Smooth muscle cell (in vitro differentiated cells): Measurements from ENCODE around the gene CCDC197. TPM values are rescaled to one million over a fixed set of nuclear protein-coding genes. Genes with fewer than 3 reads are reported as not detected.

Experiments used
- DNase-seq: peaks from one replicate; lab custom pipeline; 2025; ENCODE audit not compliant: unreplicated experiment; lab: John Stamatoyannopoulos, UW
- H2AFZ ChIP-seq: fragments of 200-600 bp; sonication (generic); 2 replicates; pipeline ENCODE4 v1.6.0; 2016; ENCODE audit warnings: antibody characterized with exemption, low read depth, mild to moderate bottlenecking
- H3F3A ChIP-seq: fragments of 200-600 bp; sonication (generic); 2 replicates; pipeline ENCODE4 v1.6.0; 2017; ENCODE audit warnings: antibody characterized with exemption, low read depth
- H3K27ac ChIP-seq: fragments of 200-600 bp; sonication (generic); 2 replicates; pipeline ENCODE4 v1.5.1; 2016; ENCODE audit warnings: low read depth, mild to moderate bottlenecking
- H3K27me3 ChIP-seq: fragments of 200-600 bp; sonication (generic); 2 replicates; pipeline ENCODE4 v1.6.1; 2016; ENCODE audit warnings: low read depth, mild to moderate bottlenecking
- H3K36me3 ChIP-seq: fragments of 200-600 bp; sonication (generic); 2 replicates; pipeline ENCODE4 v1.5.1; 2016; ENCODE audit warnings: low read depth
- H3K4me1 ChIP-seq: fragments of 200-600 bp; sonication (generic); 2 replicates; pipeline ENCODE4 v1.5.1; 2016; ENCODE audit warnings: low read depth
- H3K4me2 ChIP-seq: fragments of 200-600 bp; sonication (generic); 2 replicates; pipeline ENCODE4 v1.6.0; 2016; ENCODE audit warnings: mild to moderate bottlenecking
- H3K4me3 ChIP-seq: fragments of 200-600 bp; sonication (generic); 2 replicates; pipeline ENCODE4 v1.5.1; 2016; ENCODE audit warnings: mild to moderate bottlenecking
- H3K79me2 ChIP-seq: fragments of 200-600 bp; sonication (generic); 2 replicates; pipeline ENCODE4 v1.6.0; 2016; ENCODE audit warnings: low read depth, mild to moderate bottlenecking
- H3K9ac ChIP-seq: fragments of 200-600 bp; sonication (generic); 2 replicates; pipeline ENCODE4 v1.6.0; 2016; ENCODE audit warnings: low read depth
- H3K9me3 ChIP-seq: fragments of 200-600 bp; sonication (generic); replicated peaks from 2 replicates; pipeline ENCODE4 v1.5.1; 2016; ENCODE audit warnings: low read depth
- H4K20me1 ChIP-seq: fragments of 200-600 bp; sonication (generic); 2 replicates; pipeline ENCODE4 v1.6.0; 2016; ENCODE audit warnings: low read depth
- CTCF ChIP-seq: fragments of 200-600 bp; sonication (generic); IDR thresholded peaks from 2 replicates; pipeline ENCODE4 v1.5.1; 2017; ENCODE audit warnings: borderline replicate concordance, mild to moderate bottlenecking, antibody characterized with exemption; ENCODE audit not compliant: insufficient read depth, poor library complexity, severe bottlenecking
- WGBS: methylation state at CpG from one replicate; pipeline ENCODE4 v1.1.7; 2016; ENCODE audit warnings: low lambda C conversion rate; 5-methylcytosine and 5-hydroxymethylcytosine counted together
- polyA plus RNA-seq: library from polyadenylated mRNA; unstranded; fragments of >200 nt; fragmentation: Nextera tagmentation; extraction: Ambion mirVana; gene quantifications from 2 replicates; pipeline ENCODE4 v1.2.1, GENCODE V29; 2016
- total RNA-seq: library from RNA; depleted of rRNA; stranded (reverse); fragments of >200 nt; gene quantifications from 2 replicates; pipeline ENCODE4 v1.2.3, GENCODE V29; 2014

Gene CCDC197
- total and polyA plus RNA-seq, 2 experiments from 2014 or later = not detected

DNA sequence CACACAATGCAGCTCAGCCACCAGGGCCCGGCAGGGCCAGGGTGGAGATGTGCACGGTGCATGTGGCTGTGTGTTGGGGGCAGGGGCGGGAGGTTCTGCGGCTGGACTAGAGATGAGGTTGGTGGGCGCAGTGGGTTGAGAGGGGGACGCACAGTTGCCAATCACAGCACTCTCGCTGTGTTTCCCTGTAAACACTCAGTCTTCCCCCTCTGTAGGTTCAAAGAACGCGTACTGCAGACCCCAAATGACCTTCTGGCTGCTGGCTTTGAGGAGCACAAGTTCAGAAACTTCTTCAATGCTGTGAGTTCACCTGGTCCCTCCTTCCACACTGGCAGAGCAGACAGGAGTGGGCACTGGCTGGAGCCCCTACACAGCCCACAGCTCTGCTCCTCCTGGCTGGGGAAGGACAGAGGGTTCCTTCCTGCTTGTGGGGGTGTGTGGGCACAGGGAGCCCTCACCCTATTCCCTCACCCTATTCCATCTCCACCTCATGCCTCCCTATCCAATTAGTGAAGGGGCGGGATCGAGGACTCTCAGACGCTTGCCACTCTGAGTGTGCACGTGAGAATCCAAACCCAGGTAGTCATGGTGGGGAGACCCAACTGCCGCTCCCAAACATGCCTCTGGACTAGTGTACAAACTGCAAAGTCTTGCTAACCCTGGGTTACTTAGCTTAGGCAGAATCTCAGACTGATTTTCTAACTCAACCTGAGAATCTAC lies 46.8 kb downstream of the CCDC197 start:
- Histone ChIP-seq H4K20me1 (no peaks in the 10 kb centered on the region), H3F3A (no peaks in the 10 kb centered on the region), H2AFZ (no peak overlapping the region), H3K9ac (no peak overlapping the region), H3K27ac (no peak overlapping the region), H3K36me3 (no peaks in the 10 kb centered on the region), H3K79me2 (no peaks in the 10 kb centered on the region), H3K4me3 (no peak overlapping the region), H3K27me3 (no peaks in the 10 kb centered on the region), H3K9me3 (no peaks in the 10 kb centered on the region), H3K4me2 (no peak overlapping the region), H3K4me1 (no peaks in the 10 kb centered on the region)
- 95% methylated on average over 14 of the region's 14 CpGs for WGBS
- DNase-seq = no peak
- no peak for TF ChIP-seq CTCF

DNA sequence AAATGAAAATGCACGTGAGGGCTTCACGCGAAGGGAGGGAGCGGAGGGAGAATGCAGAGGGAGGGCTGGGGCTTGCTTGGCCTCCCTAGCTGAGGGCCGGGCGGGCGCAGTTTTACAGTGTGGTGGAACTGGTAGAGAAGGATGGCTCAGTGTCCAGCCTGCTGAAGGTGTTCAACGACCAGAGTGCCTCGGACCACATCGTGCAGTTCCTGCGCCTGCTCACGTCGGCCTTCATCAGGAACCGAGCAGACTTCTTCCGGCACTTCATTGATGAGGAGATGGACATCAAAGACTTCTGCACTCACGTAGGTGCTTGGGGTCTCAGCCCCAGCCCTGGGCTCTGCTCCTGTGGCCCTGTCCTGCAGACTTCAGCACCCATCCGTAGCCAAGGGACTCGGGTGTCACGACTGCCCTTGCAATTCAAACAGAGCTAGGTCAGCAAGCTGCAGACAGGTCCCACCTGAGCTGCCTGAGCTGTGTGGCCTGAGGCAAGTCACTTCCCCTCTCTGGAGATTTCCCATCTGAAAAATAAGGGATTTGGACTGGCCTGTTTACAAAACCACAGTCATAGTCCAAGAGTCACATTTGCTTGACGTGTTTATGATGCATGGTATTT lies 47.5 kb downstream of the CCDC197 start:
- H3K27ac ChIP-seq = no peak overlapping the region
- no peak overlapping the region for H3K4me2 ChIP-seq
- H3K9ac ChIP-seq = no peak overlapping the region
- no peaks in the 10 kb centered on the region for H3K27me3 ChIP-seq
- no peak overlapping the region for H3K4me3 ChIP-seq
- 94% methylated on average over 20 of the region's 20 CpGs for WGBS
- no peak overlapping the region for H2AFZ ChIP-seq
- no peaks in the 10 kb centered on the region for H3K4me1 ChIP-seq
- no peaks in the 10 kb centered on the region for H3K36me3 ChIP-seq
- H3F3A ChIP-seq = no peaks in the 10 kb centered on the region
- H4K20me1 ChIP-seq = no peaks in the 10 kb centered on the region
- no peaks in the 10 kb centered on the region for H3K79me2 ChIP-seq
- TF ChIP-seq CTCF = no peak
- no peaks in the 10 kb centered on the region for H3K9me3 ChIP-seq
- no peak for DNase-seq

DNA sequence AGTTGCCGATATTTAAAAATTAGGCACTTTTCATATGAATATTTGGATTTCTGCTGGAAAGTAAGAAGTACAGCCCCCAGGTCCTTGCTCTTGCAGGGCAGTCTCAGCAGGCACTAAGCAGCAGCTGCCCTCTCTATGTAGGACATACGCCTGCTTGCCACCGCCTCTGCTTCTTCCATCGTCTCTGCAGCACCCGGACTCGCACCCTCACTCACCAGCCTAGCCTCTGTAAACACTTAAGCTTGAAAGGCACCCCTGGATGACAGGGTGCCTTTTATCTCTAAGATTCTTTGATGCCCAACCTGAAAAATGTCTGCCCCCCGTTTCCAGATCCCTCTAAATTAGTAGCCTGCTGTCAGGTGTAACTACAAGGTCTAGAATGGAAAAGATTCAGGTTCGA lies 48.0 kb downstream of the CCDC197 start:
- 94% methylated on average over 8 of the region's 8 CpGs for WGBS
- Histone ChIP-seq H4K20me1 (no peaks in the 10 kb centered on the region), H3K9me3 (no peaks in the 10 kb centered on the region), H3K4me3 (no peak overlapping the region), H3F3A (no peaks in the 10 kb centered on the region), H3K4me1 (no peaks in the 10 kb centered on the region), H3K27me3 (no peaks in the 10 kb centered on the region), H2AFZ (no peak overlapping the region), H3K36me3 (no peaks in the 10 kb centered on the region), H3K9ac (no peak overlapping the region), H3K4me2 (no peak overlapping the region), H3K27ac (no peak overlapping the region), H3K79me2 (no peaks in the 10 kb centered on the region)
- no peak for TF ChIP-seq CTCF
- DNase-seq = no peak
